ENCODE data around the gene DCAF7.

DCAF7 gene

GRCh38 chr17:63537991-63538692, 12.1 kb upstream of the DCAF7 start:
- TF ChIP-seq REST (IDR thresholded peaks at IDR 0.05; ENCODE audit: insufficient read depth in 1 of 2, low read depth in 2 of 2, low read length in 2 of 2) (no peak), TAF1 (IDR thresholded peaks at IDR 0.05; ENCODE audit: borderline replicate concordance, insufficient read depth, low read length) (no peak), SIN3A (IDR thresholded peaks at IDR 0.05; ENCODE audit: borderline replicate concordance, insufficient read depth, low read length) (no peak)

GRCh38 chr17:63538693-63539595, 11.3 kb upstream of the DCAF7 start:
- TF ChIP-seq REST (IDR thresholded peaks at IDR 0.05; ENCODE audit: insufficient read depth in 1 of 2, low read depth in 2 of 2, low read length in 2 of 2) (no peak), TAF1 (IDR thresholded peaks at IDR 0.05; ENCODE audit: borderline replicate concordance, insufficient read depth, low read length) (no peak), POLR2AphosphoS5 (IDR thresholded peaks at IDR 0.05; ENCODE audit: low read depth, low read length) (no peak), SIN3A (IDR thresholded peaks at IDR 0.05; ENCODE audit: borderline replicate concordance, insufficient read depth, low read length) (no peak), FOXP2 (optimal IDR thresholded peaks at IDR 0.05; ENCODE audit: borderline replicate concordance, extremely low read depth, extremely low read length, insufficient read depth) (no peak)

GRCh38 chr17:63540590-63540989, 9.7 kb upstream of the DCAF7 start:
- TF ChIP-seq FOXP2 (optimal IDR thresholded peaks at IDR 0.05; ENCODE audit: borderline replicate concordance, extremely low read depth, extremely low read length, insufficient read depth) (no peak), SIN3A (IDR thresholded peaks at IDR 0.05; ENCODE audit: borderline replicate concordance, insufficient read depth, low read length) (no peak), TAF1 (IDR thresholded peaks at IDR 0.05; ENCODE audit: borderline replicate concordance, insufficient read depth, low read length) (no peak), REST (IDR thresholded peaks at IDR 0.05; ENCODE audit: insufficient read depth in 1 of 2, low read depth in 2 of 2, low read length in 2 of 2) (no peak), POLR2AphosphoS5 (IDR thresholded peaks at IDR 0.05; ENCODE audit: low read depth, low read length) (no peak)

GRCh38 chr17:63542218-63542545, 8.1 kb upstream of the DCAF7 start:
- TF ChIP-seq SIN3A (IDR thresholded peaks at IDR 0.05; ENCODE audit: borderline replicate concordance, insufficient read depth, low read length), result no peak
- TF ChIP-seq FOXP2 (optimal IDR thresholded peaks at IDR 0.05; ENCODE audit: borderline replicate concordance, extremely low read depth, extremely low read length, insufficient read depth), result no peak

- TF ChIP-seq SIN3A (IDR thresholded peaks at IDR 0.05; ENCODE audit: borderline replicate concordance, insufficient read depth, low read length) (no peak), POLR2AphosphoS5 (IDR thresholded peaks at IDR 0.05; ENCODE audit: low read depth, low read length) (no peak)
Observed at GRCh38 chr17:63542942-63543821, 7.1 kb upstream of the DCAF7 start.

Measured in PFSK-1 (cell line).